ENCODE results near the gene DARS1.

DNA sequence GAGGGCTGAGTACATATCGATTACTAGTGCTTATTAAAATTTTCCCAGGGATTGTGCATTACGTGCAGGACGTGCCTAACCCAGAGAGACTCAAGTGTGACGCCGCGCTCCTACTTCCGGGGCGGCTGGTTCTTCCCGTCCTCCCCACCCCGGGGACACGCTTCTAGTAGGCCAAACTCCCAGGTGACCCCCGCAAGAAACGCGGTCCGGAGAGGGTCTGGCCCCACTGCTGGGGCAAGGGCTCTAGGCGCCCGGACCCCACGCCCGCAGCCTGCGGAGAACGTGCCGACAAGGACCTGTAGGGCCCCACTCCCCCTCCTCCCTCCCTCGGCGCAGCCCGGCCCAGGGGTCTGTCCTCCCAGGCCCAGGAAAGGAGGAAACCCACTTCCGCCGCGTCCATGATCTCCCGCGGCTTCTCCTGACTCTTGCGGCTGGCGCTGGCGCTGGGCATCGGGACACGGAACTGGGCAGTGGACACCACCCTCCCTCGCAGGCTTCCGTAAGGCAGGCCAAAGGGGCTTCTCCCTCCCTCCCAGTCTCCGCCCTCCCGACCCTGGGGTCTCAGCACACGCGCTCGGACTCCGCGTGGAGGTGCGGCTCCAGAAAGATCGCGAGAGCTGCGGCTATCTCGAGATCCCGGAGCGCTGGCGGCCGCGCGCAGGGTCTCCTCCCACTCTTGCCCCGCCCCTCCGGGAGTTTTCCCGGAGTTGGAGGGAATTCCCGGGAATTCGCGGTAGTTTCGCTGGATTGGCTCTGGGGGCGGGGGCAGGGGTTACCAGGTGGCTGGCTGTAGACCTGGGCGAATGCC lies at the start of gene DARS1:
- TF ChIP-seq FOXP2 (optimal IDR thresholded peaks at IDR 0.05; ENCODE audit: borderline replicate concordance, extremely low read depth, extremely low read length, insufficient read depth) (peak; percentile 68), TAF1 (IDR thresholded peaks at IDR 0.05; ENCODE audit: borderline replicate concordance, insufficient read depth, low read length) (no peak), POLR2AphosphoS5 (IDR thresholded peaks at IDR 0.05; ENCODE audit: low read depth, low read length) (peak; percentile 75), SIN3A (IDR thresholded peaks at IDR 0.05; ENCODE audit: borderline replicate concordance, insufficient read depth, low read length) (peak; percentile 28; the same call in 1 of the 2 replicates)
- TF ChIP-seq, protein P1, sequence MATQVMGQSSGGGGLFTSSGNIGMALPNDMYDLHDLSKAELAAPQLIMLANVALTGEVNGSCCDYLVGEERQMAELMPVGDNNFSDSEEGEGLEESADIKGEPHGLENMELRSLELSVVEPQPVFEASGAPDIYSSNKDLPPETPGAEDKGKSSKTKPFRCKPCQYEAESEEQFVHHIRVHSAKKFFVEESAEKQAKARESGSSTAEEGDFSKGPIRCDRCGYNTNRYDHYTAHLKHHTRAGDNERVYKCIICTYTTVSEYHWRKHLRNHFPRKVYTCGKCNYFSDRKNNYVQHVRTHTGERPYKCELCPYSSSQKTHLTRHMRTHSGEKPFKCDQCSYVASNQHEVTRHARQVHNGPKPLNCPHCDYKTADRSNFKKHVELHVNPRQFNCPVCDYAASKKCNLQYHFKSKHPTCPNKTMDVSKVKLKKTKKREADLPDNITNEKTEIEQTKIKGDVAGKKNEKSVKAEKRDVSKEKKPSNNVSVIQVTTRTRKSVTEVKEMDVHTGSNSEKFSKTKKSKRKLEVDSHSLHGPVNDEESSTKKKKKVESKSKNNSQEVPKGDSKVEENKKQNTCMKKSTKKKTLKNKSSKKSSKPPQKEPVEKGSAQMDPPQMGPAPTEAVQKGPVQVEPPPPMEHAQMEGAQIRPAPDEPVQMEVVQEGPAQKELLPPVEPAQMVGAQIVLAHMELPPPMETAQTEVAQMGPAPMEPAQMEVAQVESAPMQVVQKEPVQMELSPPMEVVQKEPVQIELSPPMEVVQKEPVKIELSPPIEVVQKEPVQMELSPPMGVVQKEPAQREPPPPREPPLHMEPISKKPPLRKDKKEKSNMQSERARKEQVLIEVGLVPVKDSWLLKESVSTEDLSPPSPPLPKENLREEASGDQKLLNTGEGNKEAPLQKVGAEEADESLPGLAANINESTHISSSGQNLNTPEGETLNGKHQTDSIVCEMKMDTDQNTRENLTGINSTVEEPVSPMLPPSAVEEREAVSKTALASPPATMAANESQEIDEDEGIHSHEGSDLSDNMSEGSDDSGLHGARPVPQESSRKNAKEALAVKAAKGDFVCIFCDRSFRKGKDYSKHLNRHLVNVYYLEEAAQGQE (IDR thresholded peaks at IDR 0.05; ENCODE audit: insufficient read depth in 1 of 2, low read depth in 2 of 2, low read length in 2 of 2) = no peak
